GM19463 (cell line): ENCODE measurements around the gene CIAPIN1.

Experiments used
- ATAC-seq: cut with Tn5 transposase; IDR thresholded peaks from one replicate; pipeline ENCODE4 v1.9.1; 2021; ENCODE audit warnings: mild to moderate bottlenecking, moderate library complexity; ENCODE audit not compliant: unreplicated experiment

Gene CIAPIN1

GRCh38 chr16:57384248-57385070, 62.7 kb downstream of the CIAPIN1 start:
- ATAC-seq: no peak

GRCh38 chr16:57383276-57384247, 63.6 kb downstream of the CIAPIN1 start:
- ATAC-seq: no peak

GRCh38 chr16:57382535-57383275, 64.5 kb downstream of the CIAPIN1 start:
- no peak for ATAC-seq

GRCh38 chr16:57381791-57382534, 65.2 kb downstream of the CIAPIN1 start:
- ATAC-seq: no peak

- no peak for ATAC-seq
Measured at GRCh38 chr16:57380671-57381462, 66.3 kb downstream of the CIAPIN1 start.

- no peak for ATAC-seq
Measured at GRCh38 chr16:57379579-57379978, 67.6 kb downstream of the CIAPIN1 start.
